GM12872 (cell line): ENCODE results near the gene TUBB4B.

Source experiments
- TF ChIP-seq, protein P1 (sequence below): IDR thresholded peaks from 3 replicates; pipeline ENCODE4 v1.5.1; 2011; ENCODE audit warnings: low read depth, mild to moderate bottlenecking, low read length, moderate library complexity; ENCODE audit not compliant: insufficient read depth

The TUBB4B gene

DNA sequence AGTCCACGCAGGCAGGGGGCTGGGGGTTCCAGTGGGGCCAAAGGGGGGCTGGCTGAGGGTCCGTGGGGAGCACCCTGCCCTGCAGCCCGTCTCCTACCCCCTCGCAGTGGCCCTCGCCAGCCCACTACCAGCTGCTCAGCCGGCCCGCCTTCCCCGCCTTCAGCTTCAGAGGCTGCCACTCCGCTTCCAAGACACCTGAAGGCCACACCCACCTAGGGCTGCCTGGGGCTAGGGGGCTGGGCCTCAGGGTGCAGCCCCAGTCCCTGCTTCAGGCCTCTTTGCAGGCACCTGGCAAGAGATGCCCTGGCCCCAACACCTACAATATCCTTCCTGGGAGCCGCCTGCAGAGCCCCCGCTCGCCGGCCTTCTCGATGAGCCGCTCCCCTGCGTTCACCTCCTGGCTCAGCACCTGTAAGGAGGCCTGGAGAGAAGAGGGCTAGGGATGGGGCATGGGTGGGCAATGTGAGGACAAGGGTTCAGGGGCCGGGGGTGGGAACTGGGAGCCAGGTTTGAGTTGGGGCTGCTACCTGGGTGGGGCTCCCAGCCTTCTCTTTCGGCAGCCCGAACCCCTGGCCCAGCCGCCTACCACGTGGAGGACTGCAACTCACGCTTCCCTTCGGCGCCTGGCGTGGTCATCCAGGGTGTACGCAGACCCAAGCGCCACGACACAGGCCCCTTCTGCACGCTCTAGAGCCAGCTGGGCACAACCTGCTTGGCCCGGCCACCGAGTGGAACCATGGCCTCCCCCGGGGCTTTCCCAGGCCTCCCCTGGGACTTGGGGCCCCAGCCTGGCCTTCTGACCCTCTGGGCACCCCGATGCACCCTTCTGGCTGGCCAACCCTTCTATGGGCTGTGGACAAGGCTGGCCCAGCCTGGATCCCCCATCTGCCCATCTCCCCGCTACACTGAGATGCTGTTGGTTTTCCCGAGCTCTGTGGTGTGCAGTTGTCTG lies 11.7 kb downstream of the TUBB4B start:
- TF ChIP-seq, protein P1, sequence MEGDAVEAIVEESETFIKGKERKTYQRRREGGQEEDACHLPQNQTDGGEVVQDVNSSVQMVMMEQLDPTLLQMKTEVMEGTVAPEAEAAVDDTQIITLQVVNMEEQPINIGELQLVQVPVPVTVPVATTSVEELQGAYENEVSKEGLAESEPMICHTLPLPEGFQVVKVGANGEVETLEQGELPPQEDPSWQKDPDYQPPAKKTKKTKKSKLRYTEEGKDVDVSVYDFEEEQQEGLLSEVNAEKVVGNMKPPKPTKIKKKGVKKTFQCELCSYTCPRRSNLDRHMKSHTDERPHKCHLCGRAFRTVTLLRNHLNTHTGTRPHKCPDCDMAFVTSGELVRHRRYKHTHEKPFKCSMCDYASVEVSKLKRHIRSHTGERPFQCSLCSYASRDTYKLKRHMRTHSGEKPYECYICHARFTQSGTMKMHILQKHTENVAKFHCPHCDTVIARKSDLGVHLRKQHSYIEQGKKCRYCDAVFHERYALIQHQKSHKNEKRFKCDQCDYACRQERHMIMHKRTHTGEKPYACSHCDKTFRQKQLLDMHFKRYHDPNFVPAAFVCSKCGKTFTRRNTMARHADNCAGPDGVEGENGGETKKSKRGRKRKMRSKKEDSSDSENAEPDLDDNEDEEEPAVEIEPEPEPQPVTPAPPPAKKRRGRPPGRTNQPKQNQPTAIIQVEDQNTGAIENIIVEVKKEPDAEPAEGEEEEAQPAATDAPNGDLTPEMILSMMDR: no peak

DNA sequence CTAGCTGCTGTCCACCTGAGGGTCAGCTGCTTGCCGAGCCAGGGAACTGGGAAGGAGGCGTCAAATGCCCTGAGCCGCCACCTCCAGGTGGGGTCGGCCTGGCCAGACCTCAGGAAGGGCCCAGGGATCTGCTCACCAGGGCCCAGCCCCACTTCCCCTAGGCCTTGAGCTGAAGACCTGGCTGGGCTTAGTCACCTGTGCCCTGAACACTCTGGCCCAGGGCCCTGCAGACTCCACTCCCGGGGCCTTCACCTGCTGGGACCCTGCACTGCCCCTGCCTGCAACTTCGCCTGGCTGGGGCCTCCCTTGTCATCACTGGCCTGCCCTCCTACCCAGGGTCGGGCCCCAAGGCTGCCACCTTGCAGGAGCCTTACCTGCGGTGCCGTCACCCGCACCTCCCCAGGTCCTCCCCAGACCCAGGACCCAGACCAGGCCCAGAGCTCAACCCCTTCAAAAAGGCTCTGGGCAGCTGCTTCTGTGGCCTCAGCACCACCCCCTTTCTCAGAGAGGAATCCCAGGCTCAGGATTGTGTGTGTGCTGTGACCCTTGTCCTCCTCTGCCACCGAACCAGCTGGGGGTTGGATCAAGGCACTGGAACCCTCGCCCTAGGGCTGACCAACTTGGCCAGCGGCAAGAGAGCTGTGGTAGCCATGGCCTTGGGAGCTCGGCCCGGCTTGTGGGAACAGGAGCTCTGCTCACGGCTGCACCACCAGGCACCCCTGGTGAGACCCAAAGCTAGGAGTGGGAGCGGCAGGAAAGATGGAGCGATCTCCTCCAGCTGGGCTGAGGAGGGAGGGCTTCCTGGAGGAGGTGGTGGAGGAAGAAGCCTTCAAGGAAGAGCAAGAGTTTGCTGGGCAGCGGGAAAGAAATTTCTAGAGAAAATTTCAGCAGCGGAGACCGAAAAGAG lies 12.9 kb downstream of the TUBB4B start:
- TF ChIP-seq, protein P1: no peak

DNA sequence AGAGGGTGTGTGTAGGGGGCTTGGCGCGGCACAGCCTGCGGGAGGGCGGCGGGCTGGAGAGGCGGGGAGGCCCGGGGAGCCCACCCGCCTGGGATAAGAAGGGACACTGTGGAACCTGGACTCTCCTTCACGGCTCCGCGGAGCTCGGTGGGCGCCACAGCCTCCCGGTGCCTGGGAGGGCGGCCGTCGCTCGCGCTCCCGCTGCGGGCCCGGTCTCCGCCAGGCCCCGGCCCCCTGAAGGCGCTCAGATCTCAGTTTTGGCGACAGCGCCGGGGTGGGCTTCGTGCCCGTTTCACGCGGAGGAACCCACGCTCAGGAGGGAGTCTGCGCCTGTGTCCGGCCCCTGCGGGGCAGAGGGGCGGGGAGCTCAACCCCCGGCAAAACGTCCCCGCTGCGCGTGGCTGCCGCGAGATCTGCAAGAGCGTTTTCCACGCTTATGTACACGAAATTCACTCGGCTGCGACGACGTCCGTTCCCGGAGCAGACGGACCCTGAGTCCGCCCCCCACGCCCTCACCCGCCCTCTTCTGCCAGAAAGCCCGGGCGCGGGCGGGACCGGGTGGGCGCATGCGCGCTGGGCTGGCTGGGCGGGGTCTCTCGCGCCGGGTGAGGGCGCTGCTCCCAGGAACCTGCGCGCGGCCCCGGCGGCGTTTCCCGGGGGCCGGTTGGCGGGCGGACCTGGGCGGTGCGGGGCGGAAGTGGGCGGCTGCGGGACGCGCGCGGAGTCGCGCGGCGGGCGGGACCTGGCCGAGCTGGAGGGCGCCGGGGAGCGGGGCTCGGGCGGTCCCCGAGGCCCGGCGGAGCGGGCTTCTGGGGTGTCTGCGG lies 13.7 kb downstream of the TUBB4B start, which contains the start of gene NELFB:
Gene NELFB (plus strand): TSS at position 704 of the 824 bp plus-strand sequence.
- TF ChIP-seq, protein P1: no peak

DNA sequence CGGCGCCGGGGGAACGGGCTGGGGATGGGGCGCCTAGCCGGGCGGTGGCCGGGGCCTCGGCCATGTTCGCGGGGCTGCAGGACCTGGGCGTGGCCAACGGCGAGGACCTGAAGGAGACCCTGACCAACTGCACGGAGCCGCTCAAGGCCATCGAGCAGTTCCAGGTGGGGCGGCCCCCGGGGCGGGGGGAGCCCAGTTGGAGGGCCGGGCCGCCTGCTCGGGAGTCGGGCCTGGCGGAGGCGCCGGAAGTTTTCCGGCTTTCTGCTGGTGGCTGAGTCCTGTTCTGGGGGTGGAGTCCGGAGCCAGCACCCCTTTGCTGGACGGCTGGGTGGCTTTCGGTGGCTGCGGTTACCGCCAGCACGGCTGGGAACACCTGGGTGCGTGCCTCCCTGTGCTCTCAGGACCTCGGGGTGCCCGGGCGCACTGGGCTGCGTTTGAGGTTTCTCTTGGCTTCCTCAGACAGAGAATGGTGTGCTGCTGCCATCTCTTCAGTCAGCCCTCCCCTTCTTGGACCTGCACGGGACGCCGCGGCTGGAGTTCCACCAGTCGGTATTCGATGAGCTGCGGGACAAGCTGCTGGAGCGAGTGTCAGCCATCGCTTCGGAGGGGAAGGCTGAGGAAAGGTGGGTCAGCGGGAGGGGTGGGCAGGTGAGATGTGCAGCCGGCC lies 14.5 kb downstream of the TUBB4B start:
- TF ChIP-seq, protein P1: no peak

DNA sequence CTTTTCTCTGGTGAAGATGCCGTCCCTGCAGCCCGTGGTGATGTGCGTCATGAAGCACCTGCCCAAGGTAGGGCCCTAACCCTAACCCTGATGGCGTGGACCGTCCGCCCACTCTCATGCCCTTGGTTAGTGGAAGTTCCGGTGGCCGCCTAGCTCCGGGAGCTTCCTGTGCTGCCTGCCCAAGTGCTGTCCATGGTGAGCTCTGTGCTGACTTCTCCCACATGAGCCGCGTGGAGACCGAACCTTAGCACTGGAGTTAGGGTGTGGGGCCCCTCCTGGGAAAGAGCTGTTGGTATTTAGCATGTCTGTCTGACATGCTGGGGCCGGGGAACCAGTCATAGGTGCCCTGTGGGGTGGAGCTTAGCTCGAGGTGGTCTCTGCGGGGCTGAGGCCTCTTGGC lies 15.3 kb downstream of the TUBB4B start:
- TF ChIP-seq, protein P1: no peak

DNA sequence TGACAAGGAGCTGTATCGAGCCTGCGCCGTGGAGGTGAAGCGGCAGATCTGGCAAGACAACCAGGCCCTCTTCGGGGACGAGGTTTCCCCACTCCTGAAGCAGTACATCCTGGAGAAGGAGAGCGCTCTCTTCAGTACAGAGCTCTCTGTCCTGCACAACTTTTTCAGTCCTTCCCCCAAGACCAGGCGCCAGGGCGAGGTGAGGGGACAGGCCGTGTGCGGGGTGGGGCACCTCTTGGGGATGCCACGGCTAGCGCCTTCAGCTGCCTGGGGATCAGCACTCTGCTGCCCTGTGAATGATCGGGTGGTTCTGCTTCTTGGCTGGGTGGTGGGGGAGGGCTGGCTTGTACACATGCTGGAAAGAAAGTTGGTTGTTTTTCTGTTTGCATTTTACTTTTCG lies 15.8 kb downstream of the TUBB4B start:
- TF ChIP-seq, protein P1: no peak
